ENCODE results near the gene VHLL. TPM values are rescaled to one million over a fixed set of nuclear protein-coding genes. Genes with fewer than 3 reads are reported as not detected.

VHLL gene
- polyA plus RNA-seq, 1 of the 3 experiments (the other 2 are of a cell fraction) = not detected

GRCh38 chr1:156283521-156283920 is 15.6 kb downstream of the VHLL start (continued):
- TF ChIP-seq RAD21 (IDR thresholded peaks at IDR 0.05; ENCODE audit: low read length) (no peak), IRF3 (IDR thresholded peaks at IDR 0.05; ENCODE audit: low read depth, low read length) (no peak), RCOR1 (IDR thresholded peaks at IDR 0.05; ENCODE audit: low read length) (no peak)

GRCh38 chr1:156282479-156283222 is 16.5 kb downstream of the VHLL start, which contains the start of gene SMG5:
SMG5 (minus strand) TSS chr1:156282825; CDS start chr1:156282680, 145 bp downstream.
- Histone ChIP-seq H3K4me1 (ENCODE audit: control insufficient read depth in 1 of 2, insufficient read depth in 2 of 2, low read depth in 1 of 2, low read length in 1 of 2) (peaks cover 10 to 17% of the 10 kb centered on the region in 2 experiments; a peak in 2 of 4 replicates), H3K79me2 (ENCODE audit: insufficient read depth) (peaks cover 59% of the 10 kb centered on the region), H3K27ac (ENCODE audit: low read depth in 2 of 2, low read length in 1 of 2) (peak within 1 kb of the TSS; percentile 69 to 86), H3K4me3 (ENCODE audit: low read depth in 2 of 2, low read length in 1 of 2) (peak within 1 kb of the TSS; percentile 67 to 87), H3K9ac (peak within 1 kb of the TSS; percentile 84), H2AFZ (ENCODE audit: low read depth) (peak within 1 kb of the TSS; percentile 95), H3K27me3 (ENCODE audit: insufficient read depth) (no peaks in the 10 kb centered on the region), H3K36me3 (replicated peaks in 1 of 2; ENCODE audit: control insufficient read depth in 1 of 2, insufficient read depth in 2 of 2, low read length in 1 of 2) (peaks cover 19 to 23% of the 10 kb centered on the region in 2 experiments), H3K9me3 (no peaks in the 10 kb centered on the region), H4K20me1 (ENCODE audit: insufficient read depth) (peaks cover 31% of the 10 kb centered on the region), H3K4me2 (peak within 1 kb of the TSS; percentile 89), H3K9me2 (no peaks in the 10 kb centered on the region), H3F3A (replicated peaks; ENCODE audit: insufficient read depth) (peaks cover 9% of the 10 kb centered on the region)
- WGBS (ENCODE audit: low lambda C conversion rate) = 2% methylated on average over 40 of the region's 50 CpGs
- DNase-seq = peak; percentile 96
- CTCF ChIA-PET = interaction anchor here (0.7 to 3.9 kb wide), 17 partner anchors 9 to 163 kb away, joined by 3 to 18 read pairs (median 4); partner anchors contain the start of gene VHLL
- POLR2A ChIA-PET = interaction anchor here (0.6 to 2.3 kb wide), 12 partner anchors 9 to 342 kb away, joined by 3 to 14 read pairs (median 4); partner anchors contain the start of genes BGLAP, GLMP and PMF1
- TF ChIP-seq FOXJ3 (CRISPR knock-in tag; IDR thresholded peaks at IDR 0.05) (no peak), USF2 (IDR thresholded peaks at IDR 0.05; ENCODE audit: borderline replicate concordance, low read depth, low read length) (no peak), POLR2AphosphoS5 (IDR thresholded peaks at IDR 0.05; ENCODE audit: low read depth, low read length) (peak; percentile 83), IRF3 (IDR thresholded peaks at IDR 0.05; ENCODE audit: low read depth, low read length) (no peak), RFX5 (IDR thresholded peaks at IDR 0.05; ENCODE audit: low read length) (no peak), RCOR1 (IDR thresholded peaks at IDR 0.05; ENCODE audit: low read length) (peak; percentile 67; the same call in 1 of the 2 replicates), NFIC (IDR thresholded peaks at IDR 0.05; ENCODE audit: borderline replicate concordance) (0 out of 2 replicates have a peak, but pooled peaks have one; percentile 18), USF1 (IDR thresholded peaks at IDR 0.05; ENCODE audit: borderline replicate concordance, low read depth) (0 out of 2 replicates have a peak, but pooled peaks have one; percentile 17), FOSL2 (IDR thresholded peaks at IDR 0.05; ENCODE audit: borderline replicate concordance, low read depth) (no peak), GABPA (IDR thresholded peaks at IDR 0.05; ENCODE audit: low read depth) (peak; percentile 83), ZBTB33 (IDR thresholded peaks at IDR 0.05; ENCODE audit: borderline replicate concordance, low read depth) (peak; percentile 100), SMC3 (IDR thresholded peaks at IDR 0.05; ENCODE audit: low read depth, low read length) (no peak), ELF1 (IDR thresholded peaks at IDR 0.05) (peak; percentile 93), CHD2 (IDR thresholded peaks at IDR 0.05; ENCODE audit: low read length, partially characterized antibody) (peak; percentile 100), RAD21 (IDR thresholded peaks at IDR 0.05; ENCODE audit: low read length) (no peak), YY1 (IDR thresholded peaks at IDR 0.05; ENCODE audit: low read depth) (peak; percentile 98), EP300 (IDR thresholded peaks at IDR 0.05; ENCODE audit: borderline replicate concordance in 1 of 2, low read depth in 1 of 2, low read length in 1 of 2) (peak in 1 of 2 experiments; percentile 61; a peak in 1 of 4 replicates), TCF12 (IDR thresholded peaks at IDR 0.05) (peak; percentile 38; the same call in 1 of the 2 replicates), TAF1 (IDR thresholded peaks at IDR 0.05; ENCODE audit: borderline replicate concordance, low read depth, low read length) (peak; percentile 95), PBX3 (IDR thresholded peaks at IDR 0.05) (no peak)
